SK-N-SH (cell line): ENCODE measurements around the gene MAX. TPM values are rescaled to one million over a fixed set of nuclear protein-coding genes. Genes with fewer than 3 reads are reported as not detected.

Experiments
- CTCF ChIA-PET: fragments of 300-600, 350-600 bp; formaldehyde crosslinking; extraction: SDS; loops from one replicate; lab custom pipeline; 2021; lab: Yijun Ruan, JAX
- POLR2A ChIA-PET: fragments of 350-600 bp; sonication (Branson Sonifier 250); formaldehyde crosslinking; extraction: SDS; loops from one replicate; lab custom pipeline; 2020; ENCODE audit warnings: antibody characterized with exemption, inconsistent platforms; lab: Yijun Ruan, JAX
- DNase-seq: peaks from one replicate; pipeline ENCODE4 v3.0.0; 2012
- H2AFZ ChIP-seq: fragments of 200-600 bp; sonication (generic); 2 replicates; pipeline ENCODE4 v1.8.1; 2016; ENCODE audit warnings: antibody characterized with exemption, mild to moderate bottlenecking, low read depth
- H3F3A ChIP-seq: fragments of 200-600 bp; sonication (generic); replicated peaks from 2 replicates; pipeline ENCODE3; 2016; ENCODE audit warnings: antibody characterized with exemption, mild to moderate bottlenecking; ENCODE audit not compliant: insufficient read depth
- H3K27ac ChIP-seq, 2 experiments: fragments of 200-500 bp in 1 of 2; fragments of 200-600 bp in 1 of 2; sonication (Bioruptor generic) in 1 of 2; sonication (generic), shearing (Covaris generic) in 1 of 2; 2 replicates each; pipeline versions ENCODE4 v1.5.1 to v1.6.1; 2014 to 2016; ENCODE audit warnings: low read depth in 2 of 2, inconsistent platforms in 1 of 2, low read length in 1 of 2, mild to moderate bottlenecking in 1 of 2, mixed read lengths in 1 of 2
- H3K27me3 ChIP-seq: fragments of 200-600 bp; sonication (generic), shearing (Covaris generic); 2 replicates; pipeline ENCODE4 v1.6.1; 2016; ENCODE audit warnings: mixed run types; ENCODE audit not compliant: insufficient read depth
- H3K36me3 ChIP-seq, 2 experiments: fragments of 200-500 bp in 1 of 2; fragments of 200-600 bp in 1 of 2; sonication (Bioruptor generic) in 1 of 2; sonication (generic) in 1 of 2; replicated peaks in 1 of 2; 2 replicates each; pipeline versions ENCODE3 to v1.5.1; 2014 to 2016; ENCODE audit warnings: low read length in 1 of 2, mild to moderate bottlenecking in 1 of 2; ENCODE audit not compliant: insufficient read depth in 2 of 2, control insufficient read depth in 1 of 2
- H3K4me1 ChIP-seq, 2 experiments: fragments of 200-500 bp in 1 of 2; fragments of 200-600 bp in 1 of 2; sonication (Bioruptor generic) in 1 of 2; sonication (generic), shearing (Covaris generic) in 1 of 2; 2 replicates each; pipeline versions ENCODE4 v1.5.1 to v1.6.1; 2014 to 2016; ENCODE audit warnings: low read depth in 1 of 2, low read length in 1 of 2, mixed run types in 1 of 2; ENCODE audit not compliant: insufficient read depth in 2 of 2, control insufficient read depth in 1 of 2
- H3K4me2 ChIP-seq: fragments of 200-600 bp; sonication (generic), shearing (Covaris generic); 2 replicates; pipeline ENCODE4 v1.6.1; 2017; ENCODE audit warnings: mixed run types
- H3K4me3 ChIP-seq, 2 experiments: fragments of 200-500 bp in 1 of 2; fragments of 200-600 bp in 1 of 2; sonication (Bioruptor generic) in 1 of 2; sonication (generic), shearing (Covaris generic) in 1 of 2; 2 replicates each; pipeline versions ENCODE4 v1.5.1 to v1.8.1; 2014 to 2016; ENCODE audit warnings: low read depth in 2 of 2, inconsistent platforms in 1 of 2, low read length in 1 of 2, mild to moderate bottlenecking in 1 of 2, mixed read lengths in 1 of 2, moderate library complexity in 1 of 2
- H3K79me2 ChIP-seq: fragments of 200-600 bp; sonication (generic); 2 replicates; pipeline ENCODE4 v1.8.1; 2017; ENCODE audit warnings: mild to moderate bottlenecking; ENCODE audit not compliant: insufficient read depth
- H3K9ac ChIP-seq: fragments of 200-600 bp; sonication (generic); 2 replicates; pipeline ENCODE4 v1.6.1; 2017; ENCODE audit warnings: mixed run types
- H3K9me2 ChIP-seq: fragments of 200-600 bp; sonication (generic); 2 replicates; pipeline ENCODE4 v1.6.1; 2017; ENCODE audit warnings: mixed run types
- H3K9me3 ChIP-seq: fragments of 200-600 bp; sonication (generic); 2 replicates; pipeline ENCODE4 v1.6.1; 2017; ENCODE audit warnings: mixed run types, mild to moderate bottlenecking, moderate library complexity
- H4K20me1 ChIP-seq: fragments of 200-600 bp; sonication (generic); 2 replicates; pipeline ENCODE4 v1.6.1; 2017; ENCODE audit warnings: mild to moderate bottlenecking, mixed run types; ENCODE audit not compliant: insufficient read depth
- CTCF ChIP-seq: fragments of 200-600 bp; sonication (generic); IDR thresholded peaks from 2 replicates; pipeline ENCODE4 v1.6.1; 2017; ENCODE audit warnings: antibody characterized with exemption, mild to moderate bottlenecking, moderate library complexity
- FOSL2 ChIP-seq: IDR thresholded peaks from 2 replicates; pipeline ENCODE4 v1.4.0; 2012; ENCODE audit warnings: low read depth, mild to moderate bottlenecking, moderate library complexity, borderline replicate concordance
- FOXJ3 ChIP-seq: sonication (generic); formaldehyde crosslinking; IDR thresholded peaks from 2 replicates; pipeline ENCODE4 v1.5.1; 2020; ENCODE audit warnings: mild to moderate bottlenecking, missing genetic modification reagents
- JUND ChIP-seq: IDR thresholded peaks from 2 replicates; pipeline ENCODE4 v1.4.0; 2012
- MEF2A ChIP-seq: IDR thresholded peaks from 2 replicates; pipeline ENCODE4 v1.4.0; 2012; ENCODE audit warnings: low read depth, borderline replicate concordance
- NFIC ChIP-seq: IDR thresholded peaks from 2 replicates; pipeline ENCODE4 v1.4.0; 2012; ENCODE audit warnings: borderline replicate concordance
- NRF1 ChIP-seq: IDR thresholded peaks from 2 replicates; pipeline ENCODE4 v1.6.1; 2012; ENCODE audit warnings: low read depth, mild to moderate bottlenecking, low read length
- RAD21 ChIP-seq: IDR thresholded peaks from 2 replicates; pipeline ENCODE4 v1.6.1; 2012; ENCODE audit warnings: mild to moderate bottlenecking, low read length
- RCOR1 ChIP-seq: fragments of 150-350 bp; IDR thresholded peaks from 2 replicates; pipeline ENCODE4 v1.6.1; 2017; ENCODE audit warnings: antibody characterized with exemption, low read length
- RFX5 ChIP-seq: IDR thresholded peaks from 2 replicates; pipeline ENCODE4 v1.6.1; 2012; ENCODE audit warnings: mild to moderate bottlenecking, improper control_type of control experiment, low read length
- RXRA ChIP-seq: IDR thresholded peaks from 2 replicates; pipeline ENCODE4 v1.4.0; 2012; ENCODE audit warnings: low read depth, mild to moderate bottlenecking, borderline replicate concordance
- TEAD4 ChIP-seq: IDR thresholded peaks from 2 replicates; pipeline ENCODE4 v1.4.0; 2012; ENCODE audit warnings: mild to moderate bottlenecking, borderline replicate concordance; ENCODE audit not compliant: insufficient read depth
- USF1 ChIP-seq: IDR thresholded peaks from 2 replicates; pipeline ENCODE4 v1.4.0; 2012; ENCODE audit warnings: low read depth, borderline replicate concordance
- YY1 ChIP-seq: IDR thresholded peaks from 2 replicates; pipeline ENCODE4 v1.4.0; 2012; ENCODE audit warnings: low read depth, mild to moderate bottlenecking
- WGBS: methylation state at CpG from one replicate; pipeline ENCODE4 v1.1.6; 2017; ENCODE audit warnings: low lambda C conversion rate; 5-methylcytosine and 5-hydroxymethylcytosine counted together
- polyA plus RNA-seq, 3 experiments: library from polyadenylated mRNA; depleted of rRNA; stranded (reverse); fragments of >200 nt; gene quantifications; 2 replicates each; pipeline ENCODE4 v1.2.3, GENCODE V29; 2012
- TF ChIP-seq, protein P1 (sequence below): fragments of 150-350 bp; IDR thresholded peaks from 2 replicates; pipeline ENCODE4 v1.6.1; 2017; ENCODE audit warnings: antibody characterized with exemption, low read length, low read depth, borderline replicate concordance
- TF ChIP-seq, protein P2 (sequence below): IDR thresholded peaks from 2 replicates; pipeline ENCODE4 v1.6.1; 2012; ENCODE audit warnings: mild to moderate bottlenecking, low read depth, low read length, moderate library complexity

Gene MAX
- polyA plus RNA-seq, 1 of the 3 experiments (the other 2 are of a cell fraction) = 103 TPM

GRCh38 chr14:65043893-65044595 is 58.3 kb downstream of the MAX start:
- H3K9me2 ChIP-seq = no peaks in the 10 kb centered on the region
- WGBS = 93% methylated on average over 12 of the region's 12 CpGs
- ChIA-PET POLR2A (no interaction called here), CTCF (interaction anchor here (1.0 kb wide), 1 partner anchor 24 kb away, joined by 3 read pairs; no protein-coding TSS in a partner anchor)
- H3K4me1 ChIP-seq = no peaks in the 10 kb centered on the region
- H3K36me3 ChIP-seq = peaks cover 21 to 34% of the 10 kb centered on the region in 2 experiments
- no peaks in the 10 kb centered on the region for H3K79me2 ChIP-seq
- no peak overlapping the region for H2AFZ ChIP-seq
- H3K9ac ChIP-seq = no peak overlapping the region
- H3K9me3 ChIP-seq = no peaks in the 10 kb centered on the region
- H4K20me1 ChIP-seq = no peaks in the 10 kb centered on the region
- no peaks in the 10 kb centered on the region for H3K27me3 ChIP-seq
- H3F3A ChIP-seq = peaks cover 5% of the 10 kb centered on the region
- no peak overlapping the region for H3K27ac ChIP-seq
- DNase-seq = no peak
- no peak overlapping the region for H3K4me3 ChIP-seq
- no peak overlapping the region for H3K4me2 ChIP-seq
- TF ChIP-seq NRF1 (no peak), FOXJ3 (no peak), JUND (no peak), TEAD4 (no peak), YY1 (no peak), RFX5 (no peak), MEF2A (no peak), USF1 (no peak), NFIC (no peak), RAD21 (no peak), FOSL2 (no peak), RCOR1 (no peak), RXRA (no peak), CTCF (no peak)
- TF ChIP-seq, protein P1, sequence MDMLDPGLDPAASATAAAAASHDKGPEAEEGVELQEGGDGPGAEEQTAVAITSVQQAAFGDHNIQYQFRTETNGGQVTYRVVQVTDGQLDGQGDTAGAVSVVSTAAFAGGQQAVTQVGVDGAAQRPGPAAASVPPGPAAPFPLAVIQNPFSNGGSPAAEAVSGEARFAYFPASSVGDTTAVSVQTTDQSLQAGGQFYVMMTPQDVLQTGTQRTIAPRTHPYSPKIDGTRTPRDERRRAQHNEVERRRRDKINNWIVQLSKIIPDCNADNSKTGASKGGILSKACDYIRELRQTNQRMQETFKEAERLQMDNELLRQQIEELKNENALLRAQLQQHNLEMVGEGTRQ = no peak
- TF ChIP-seq, protein P2, sequence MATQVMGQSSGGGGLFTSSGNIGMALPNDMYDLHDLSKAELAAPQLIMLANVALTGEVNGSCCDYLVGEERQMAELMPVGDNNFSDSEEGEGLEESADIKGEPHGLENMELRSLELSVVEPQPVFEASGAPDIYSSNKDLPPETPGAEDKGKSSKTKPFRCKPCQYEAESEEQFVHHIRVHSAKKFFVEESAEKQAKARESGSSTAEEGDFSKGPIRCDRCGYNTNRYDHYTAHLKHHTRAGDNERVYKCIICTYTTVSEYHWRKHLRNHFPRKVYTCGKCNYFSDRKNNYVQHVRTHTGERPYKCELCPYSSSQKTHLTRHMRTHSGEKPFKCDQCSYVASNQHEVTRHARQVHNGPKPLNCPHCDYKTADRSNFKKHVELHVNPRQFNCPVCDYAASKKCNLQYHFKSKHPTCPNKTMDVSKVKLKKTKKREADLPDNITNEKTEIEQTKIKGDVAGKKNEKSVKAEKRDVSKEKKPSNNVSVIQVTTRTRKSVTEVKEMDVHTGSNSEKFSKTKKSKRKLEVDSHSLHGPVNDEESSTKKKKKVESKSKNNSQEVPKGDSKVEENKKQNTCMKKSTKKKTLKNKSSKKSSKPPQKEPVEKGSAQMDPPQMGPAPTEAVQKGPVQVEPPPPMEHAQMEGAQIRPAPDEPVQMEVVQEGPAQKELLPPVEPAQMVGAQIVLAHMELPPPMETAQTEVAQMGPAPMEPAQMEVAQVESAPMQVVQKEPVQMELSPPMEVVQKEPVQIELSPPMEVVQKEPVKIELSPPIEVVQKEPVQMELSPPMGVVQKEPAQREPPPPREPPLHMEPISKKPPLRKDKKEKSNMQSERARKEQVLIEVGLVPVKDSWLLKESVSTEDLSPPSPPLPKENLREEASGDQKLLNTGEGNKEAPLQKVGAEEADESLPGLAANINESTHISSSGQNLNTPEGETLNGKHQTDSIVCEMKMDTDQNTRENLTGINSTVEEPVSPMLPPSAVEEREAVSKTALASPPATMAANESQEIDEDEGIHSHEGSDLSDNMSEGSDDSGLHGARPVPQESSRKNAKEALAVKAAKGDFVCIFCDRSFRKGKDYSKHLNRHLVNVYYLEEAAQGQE = no peak
